GM18951 (cell line): ENCODE measurements around the gene CHCHD6.

Source experiments
- POLR2A ChIP-seq: IDR thresholded peaks from 4 replicates; pipeline ENCODE4 v1.6.1; 2011; ENCODE audit warnings: mild to moderate bottlenecking; ENCODE audit not compliant: insufficient read length, insufficient read depth; ENCODE audit errors: extremely low read depth
- in situ Hi-C: fragments of 300-500 bp; cut with MboI; formaldehyde crosslinking; loops from one replicate; pipeline ENCODE4 v1.12.0; 2022; ENCODE audit warnings: low sequenced_read_pairs, mixed read lengths, inconsistent platforms; ENCODE audit not compliant: unreplicated experiment

CHCHD6 gene

GRCh38 chr3:126985132-126985985 lies 281.3 kb downstream of the CHCHD6 start:
- in situ Hi-C loops = no loop called here

GRCh38 chr3:126986001-126986400 lies 282.0 kb downstream of the CHCHD6 start:
- no peak for TF ChIP-seq POLR2A
- in situ Hi-C loops = no loop called here

More at GRCh38 chr3:126985132-126985985, 281.3 kb downstream of the CHCHD6 start:
- TF ChIP-seq POLR2A = no peak

- in situ Hi-C loops = no loop called here
- no peak for TF ChIP-seq POLR2A
Observed at GRCh38 chr3:126987129-126987528, 283.1 kb downstream of the CHCHD6 start.

- no peak for TF ChIP-seq POLR2A
- in situ Hi-C loops = no loop called here
Observed at GRCh38 chr3:126987596-126987995, 283.6 kb downstream of the CHCHD6 start.

- in situ Hi-C loops = no loop called here
Observed at GRCh38 chr3:126988451-126989021, 284.5 kb downstream of the CHCHD6 start.

GRCh38 chr3:126989316-126990023 lies 285.4 kb downstream of the CHCHD6 start:
- no peak for TF ChIP-seq POLR2A
- in situ Hi-C loops = no loop called here

More at GRCh38 chr3:126988451-126989021, 284.5 kb downstream of the CHCHD6 start:
- TF ChIP-seq POLR2A = no peak

GRCh38 chr3:126990024-126990700 lies 286.1 kb downstream of the CHCHD6 start:
- no peak for TF ChIP-seq POLR2A
- in situ Hi-C loops = no loop called here

- in situ Hi-C loops = no loop called here
Observed at GRCh38 chr3:126990890-126991289, 286.9 kb downstream of the CHCHD6 start.

GRCh38 chr3:126991366-126992200 lies 287.5 kb downstream of the CHCHD6 start:
- TF ChIP-seq POLR2A = no peak
- in situ Hi-C loops = no loop called here

More at GRCh38 chr3:126990890-126991289, 286.9 kb downstream of the CHCHD6 start:
- no peak for TF ChIP-seq POLR2A

- in situ Hi-C loops = no loop called here
- no peak for TF ChIP-seq POLR2A
Observed at GRCh38 chr3:126992216-126992615, 288.2 kb downstream of the CHCHD6 start.

- no peak for TF ChIP-seq POLR2A
- in situ Hi-C loops = no loop called here
Observed at GRCh38 chr3:126992776-126993175, 288.7 kb downstream of the CHCHD6 start.

- no peak for TF ChIP-seq POLR2A
- in situ Hi-C loops = no loop called here
Observed at GRCh38 chr3:126993436-126993835, 289.4 kb downstream of the CHCHD6 start.
